GM18526 (cell line): ENCODE measurements around the gene DSCAM.

Experiments
- POLR2A ChIP-seq: IDR thresholded peaks from 3 replicates; pipeline ENCODE4 v1.6.1; 2011; ENCODE audit not compliant: insufficient read length; ENCODE audit errors: extremely low read depth

The DSCAM gene

GRCh38 chr21:40331804-40332203, 515.2 kb downstream of the DSCAM start:
- TF ChIP-seq POLR2A, result no peak

- no peak for TF ChIP-seq POLR2A
Measured at GRCh38 chr21:40331172-40331571, 515.8 kb downstream of the DSCAM start.

DNA sequence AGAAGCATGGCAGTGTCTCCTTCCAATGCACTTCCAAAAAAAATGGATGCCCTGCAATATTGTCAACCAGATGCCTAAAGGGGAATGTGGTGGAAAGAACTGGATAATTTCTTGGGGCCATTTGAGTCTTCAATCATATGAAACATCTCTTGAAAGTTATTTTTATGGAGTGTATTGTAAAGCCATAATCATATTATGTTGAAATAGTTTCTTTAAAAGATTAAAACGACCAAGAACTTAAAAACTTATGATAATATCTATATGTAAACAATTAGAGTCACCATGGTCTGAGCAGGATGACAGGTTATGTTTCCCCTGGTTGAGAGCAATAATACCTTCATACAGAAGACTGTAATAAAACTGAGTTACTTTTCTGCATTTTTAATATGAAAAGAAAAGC, 522.6 kb downstream of the DSCAM start:
- TF ChIP-seq POLR2A, result no peak

DNA sequence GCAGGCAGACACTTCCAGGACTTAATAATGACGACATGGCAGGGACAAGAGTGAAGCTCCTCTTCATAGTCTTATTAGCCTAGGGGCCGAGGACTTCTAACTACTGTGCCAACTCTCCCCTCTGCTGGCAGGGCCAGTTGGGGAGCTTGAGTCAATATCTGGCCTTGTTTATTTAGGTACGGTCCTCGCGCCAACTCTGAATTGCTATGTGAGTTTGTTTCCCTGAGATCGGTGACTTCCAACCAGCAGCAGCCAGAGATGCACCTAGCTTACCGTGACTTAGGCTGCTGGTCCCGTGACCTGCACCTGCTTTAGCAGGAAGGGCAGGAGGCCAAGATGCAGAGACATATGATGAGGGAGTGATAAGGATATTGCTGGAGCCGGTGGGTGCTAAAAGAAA, 528.6 kb downstream of the DSCAM start:
- no peak for TF ChIP-seq POLR2A

DNA sequence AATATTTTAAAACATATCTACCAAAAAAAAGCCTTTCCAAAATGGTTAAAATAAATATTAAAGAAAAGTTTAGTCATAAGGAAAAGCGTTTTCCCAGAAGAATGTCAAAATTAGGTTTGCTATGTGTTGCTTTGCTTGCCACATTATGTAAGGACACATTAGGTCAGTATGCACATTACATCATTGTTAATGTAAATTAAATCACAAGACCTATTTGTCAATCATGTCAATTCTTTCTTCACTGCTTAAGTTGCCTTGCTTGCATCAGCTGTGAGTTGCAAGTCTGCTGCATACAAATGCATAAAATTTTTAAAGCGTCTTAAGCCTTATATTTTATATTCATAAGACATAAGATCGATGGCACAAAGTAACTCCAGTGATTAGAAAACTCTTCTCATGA, 530.9 kb downstream of the DSCAM start:
- TF ChIP-seq POLR2A, result no peak

- TF ChIP-seq POLR2A, result no peak
Measured at GRCh38 chr21:40315626-40316025, 531.3 kb downstream of the DSCAM start.

- no peak for TF ChIP-seq POLR2A
Measured at GRCh38 chr21:40313260-40313659, 533.7 kb downstream of the DSCAM start.

- no peak for TF ChIP-seq POLR2A
Measured at GRCh38 chr21:40300300-40300699, 546.7 kb downstream of the DSCAM start.

DNA sequence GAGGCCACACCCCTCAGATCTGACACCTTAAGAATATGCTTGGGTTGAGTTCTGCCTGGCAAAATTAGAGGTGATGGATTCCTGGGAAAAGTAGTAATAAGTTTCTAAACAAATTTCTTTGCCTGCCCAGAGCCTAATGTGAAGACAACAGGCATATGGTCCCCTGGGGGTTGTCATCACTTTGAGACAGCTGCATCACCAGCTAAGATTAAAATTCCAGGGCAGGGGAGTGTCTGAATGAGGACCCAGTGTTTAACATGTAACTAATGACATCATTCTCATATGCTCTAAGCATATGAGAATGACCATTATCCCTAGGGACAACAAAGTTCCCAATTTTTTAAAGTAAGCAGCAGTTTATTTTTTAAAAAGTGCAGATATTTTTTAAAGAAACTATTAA, 547.5 kb downstream of the DSCAM start:
- no peak for TF ChIP-seq POLR2A

DNA sequence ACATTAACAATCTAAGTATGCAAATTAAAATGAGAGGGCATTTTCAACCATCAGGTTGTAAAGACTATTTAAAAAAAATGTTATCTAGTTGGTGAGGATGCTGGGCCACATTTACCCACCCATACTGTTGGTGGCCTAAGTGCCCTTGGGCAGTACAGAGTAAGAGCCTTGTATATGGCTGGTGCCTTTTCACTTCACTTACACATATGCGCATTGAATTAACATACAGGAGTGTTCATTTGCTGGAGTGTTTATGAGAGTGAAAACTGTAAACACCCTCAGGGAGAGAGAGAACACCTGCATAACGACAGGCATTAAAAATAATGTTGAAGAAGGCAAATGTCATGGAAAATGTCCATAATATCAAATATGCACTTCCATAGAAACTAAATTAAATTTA, 552.6 kb downstream of the DSCAM start:
- no peak for TF ChIP-seq POLR2A

- TF ChIP-seq POLR2A, result no peak
Measured at GRCh38 chr21:40291560-40291959, 555.4 kb downstream of the DSCAM start.

DNA sequence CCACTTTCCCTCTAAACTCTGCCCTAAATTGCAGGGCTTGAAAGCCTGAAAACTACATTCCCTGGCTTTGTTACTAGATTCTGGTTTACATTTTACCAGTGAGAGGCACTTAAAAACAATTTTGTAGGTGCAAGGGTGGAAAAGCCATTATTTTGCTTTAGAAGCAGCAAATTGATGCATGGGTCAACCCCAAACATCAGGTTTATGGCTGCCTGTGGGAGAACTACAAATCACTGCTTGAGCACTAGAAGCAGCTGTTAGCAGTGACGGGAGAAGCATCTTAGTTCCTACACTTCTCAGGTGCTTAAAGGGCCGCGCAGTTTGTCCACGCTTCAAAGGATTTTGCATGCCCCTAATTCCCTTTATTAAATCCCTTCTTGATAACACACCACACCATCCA, 562.5 kb downstream of the DSCAM start:
- no peak for TF ChIP-seq POLR2A

- no peak for TF ChIP-seq POLR2A
Measured at GRCh38 chr21:40282912-40283886, 563.8 kb downstream of the DSCAM start.

GRCh38 chr21:40278345-40278744, 568.6 kb downstream of the DSCAM start:
- no peak for TF ChIP-seq POLR2A

DNA sequence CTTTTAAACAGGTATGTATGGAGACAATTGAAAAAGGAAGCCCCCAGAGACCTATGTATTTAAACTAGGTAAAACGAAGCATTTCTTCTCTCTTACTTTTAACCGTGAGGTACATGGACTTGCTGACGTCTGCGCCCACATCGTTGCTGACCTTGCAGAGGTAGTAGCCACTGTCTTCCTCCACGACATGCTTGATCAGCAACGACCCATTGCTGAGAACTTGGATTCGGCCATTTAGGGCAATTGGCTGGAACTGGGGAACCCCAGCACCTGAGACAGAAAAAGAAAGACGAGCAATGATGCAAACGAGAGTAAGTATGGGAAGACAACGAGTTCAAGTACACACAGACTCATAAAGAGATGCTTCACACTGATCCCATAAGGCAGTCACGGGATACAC, 571.0 kb downstream of the DSCAM start:
- TF ChIP-seq POLR2A, result no peak

DNA sequence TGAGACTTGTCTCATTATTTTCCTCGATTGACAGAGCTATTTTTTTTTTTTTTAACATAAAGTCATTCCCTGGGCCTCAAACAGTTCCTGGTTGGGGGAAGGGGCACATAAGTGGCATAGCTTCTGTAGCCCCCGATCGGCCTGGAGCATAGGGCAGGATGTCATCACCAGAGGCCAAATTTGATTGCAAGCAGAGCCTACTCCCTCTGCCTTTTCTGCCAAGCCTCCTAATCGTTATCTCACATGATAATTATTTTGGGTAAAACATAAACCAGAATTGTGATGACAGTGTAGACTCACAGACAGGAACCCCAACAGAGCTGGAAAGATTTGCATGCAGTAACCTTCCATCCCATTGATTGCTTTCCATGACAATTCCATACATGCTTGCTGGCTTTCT, 574.9 kb downstream of the DSCAM start:
- no peak for TF ChIP-seq POLR2A

DNA sequence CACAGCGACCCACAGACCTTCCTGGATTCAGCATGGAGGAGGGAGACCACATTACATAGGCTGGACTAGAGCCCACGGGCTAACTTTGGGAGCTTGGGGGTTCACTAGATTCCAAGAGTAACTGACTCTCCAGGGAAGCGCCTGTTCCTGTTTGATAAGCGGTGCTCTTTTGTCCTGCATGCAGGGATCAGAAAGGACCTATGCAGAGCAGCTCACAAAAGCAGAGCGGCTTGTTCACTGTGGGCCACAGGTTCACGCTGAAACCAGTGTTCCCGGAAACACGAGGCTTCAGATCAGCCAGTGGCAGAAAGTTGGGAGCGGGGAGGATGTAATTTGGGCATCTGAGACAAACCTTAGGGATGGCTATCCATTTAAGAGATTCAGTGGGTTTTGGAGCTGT, 575.8 kb downstream of the DSCAM start:
- no peak for TF ChIP-seq POLR2A
